Prostate gland (tissue), 2 donors: ENCODE results near the gene TACC2. TPM values are rescaled to one million over a fixed set of nuclear protein-coding genes. Genes with fewer than 3 reads are reported as not detected.

Experiments
- DNase-seq: peaks from one replicate; pipeline ENCODE4 v3.0.0-alpha.2; 2019; ENCODE audit warnings: low spot score
- H3K27ac ChIP-seq, 2 donors: fragments of 200-600 bp; sonication (generic); 2 replicates each; pipeline ENCODE4 v1.5.1; 2017 to 2019
- H3K27me3 ChIP-seq: fragments of 200-600 bp; sonication (generic); replicated peaks from 2 replicates; pipeline ENCODE4 v1.5.1; 2019; ENCODE audit not compliant: insufficient read depth
- H3K36me3 ChIP-seq, 2 donors: fragments of 200-600 bp; sonication (generic); 1 replicate in 1 of 2; 2 replicates in 1 of 2; pipeline versions ENCODE4 v1.5.1 to v1.8.1; 2017 to 2019
- H3K4me1 ChIP-seq: fragments of 200-600 bp; sonication (generic); replicated peaks from 2 replicates; pipeline ENCODE4 v1.5.1; 2019
- H3K4me3 ChIP-seq, 2 donors: fragments of 200-600 bp; sonication (generic); 2 replicates each; pipeline ENCODE4 v1.5.1; 2017 to 2019
- H3K9me3 ChIP-seq: fragments of 200-600 bp; sonication (generic); 2 replicates; pipeline ENCODE4 v1.5.1; 2017
- POLR2A ChIP-seq: fragments of 450-650 bp; IDR thresholded peaks from one replicate; pipeline ENCODE4 v1.6.1; 2016; ENCODE audit warnings: antibody characterized with exemption, mild to moderate bottlenecking
- POLR2AphosphoS5 ChIP-seq: sonication (generic); formaldehyde crosslinking; IDR thresholded peaks from one replicate; pipeline ENCODE4 v1.6.1; 2017; ENCODE audit warnings: antibody characterized with exemption
- WGBS: methylation state at CpG from one replicate; pipeline ENCODE4 v1.1.5; 2018; 5-methylcytosine and 5-hydroxymethylcytosine counted together
- intact Hi-C: fragments of 100-400 bp; cut with DNase I; formaldehyde crosslinking; loops from one replicate; pipeline ENCODE4 v1.14.2; 2022
- total RNA-seq, 2 donors: library from RNA; depleted of rRNA; stranded (reverse); fragments of >200 nt; gene quantifications; one replicate each; pipeline ENCODE4 v1.1.0, GENCODE V29; 2016
- TF ChIP-seq, protein P1 (sequence below), 4 experiments: fragments of 200-600 bp in 2 of 4; fragments of 450-650 bp in 2 of 4; sonication (generic) in 2 of 4; IDR thresholded peaks; 1 replicate in 3 of 4; 2 replicates in 1 of 4; pipeline ENCODE4 v1.5.1; 2016 to 2019; ENCODE audit warnings: antibody characterized with exemption in 4 of 4, mild to moderate bottlenecking in 2 of 4, moderate library complexity in 2 of 4

The TACC2 gene
- total RNA-seq, 2 donors from 2014 or later: 101 to 140 TPM

GRCh38 chr10:122232769-122233168 lies 243.8 kb downstream of the TACC2 start:
- WGBS: 72% methylated on average over 3 of the region's 3 CpGs
- peaks cover 4 to 6% of the 10 kb centered on the region in 2 donors for H3K36me3 ChIP-seq
- intact Hi-C loops: no loop called here
- no peaks in the 10 kb centered on the region for H3K4me1 ChIP-seq
- no peaks in the 10 kb centered on the region for H3K9me3 ChIP-seq
- no peaks in the 10 kb centered on the region for H3K27me3 ChIP-seq
- H3K27ac ChIP-seq: no peak overlapping the region
- no peak for TF ChIP-seq POLR2A
- no peak for TF ChIP-seq POLR2AphosphoS5
- TF ChIP-seq, protein P1, sequence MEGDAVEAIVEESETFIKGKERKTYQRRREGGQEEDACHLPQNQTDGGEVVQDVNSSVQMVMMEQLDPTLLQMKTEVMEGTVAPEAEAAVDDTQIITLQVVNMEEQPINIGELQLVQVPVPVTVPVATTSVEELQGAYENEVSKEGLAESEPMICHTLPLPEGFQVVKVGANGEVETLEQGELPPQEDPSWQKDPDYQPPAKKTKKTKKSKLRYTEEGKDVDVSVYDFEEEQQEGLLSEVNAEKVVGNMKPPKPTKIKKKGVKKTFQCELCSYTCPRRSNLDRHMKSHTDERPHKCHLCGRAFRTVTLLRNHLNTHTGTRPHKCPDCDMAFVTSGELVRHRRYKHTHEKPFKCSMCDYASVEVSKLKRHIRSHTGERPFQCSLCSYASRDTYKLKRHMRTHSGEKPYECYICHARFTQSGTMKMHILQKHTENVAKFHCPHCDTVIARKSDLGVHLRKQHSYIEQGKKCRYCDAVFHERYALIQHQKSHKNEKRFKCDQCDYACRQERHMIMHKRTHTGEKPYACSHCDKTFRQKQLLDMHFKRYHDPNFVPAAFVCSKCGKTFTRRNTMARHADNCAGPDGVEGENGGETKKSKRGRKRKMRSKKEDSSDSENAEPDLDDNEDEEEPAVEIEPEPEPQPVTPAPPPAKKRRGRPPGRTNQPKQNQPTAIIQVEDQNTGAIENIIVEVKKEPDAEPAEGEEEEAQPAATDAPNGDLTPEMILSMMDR (IDR thresholded peaks at IDR 0.05): no peak
- H3K4me3 ChIP-seq: no peak overlapping the region
- DNase-seq: no peak

DNA sequence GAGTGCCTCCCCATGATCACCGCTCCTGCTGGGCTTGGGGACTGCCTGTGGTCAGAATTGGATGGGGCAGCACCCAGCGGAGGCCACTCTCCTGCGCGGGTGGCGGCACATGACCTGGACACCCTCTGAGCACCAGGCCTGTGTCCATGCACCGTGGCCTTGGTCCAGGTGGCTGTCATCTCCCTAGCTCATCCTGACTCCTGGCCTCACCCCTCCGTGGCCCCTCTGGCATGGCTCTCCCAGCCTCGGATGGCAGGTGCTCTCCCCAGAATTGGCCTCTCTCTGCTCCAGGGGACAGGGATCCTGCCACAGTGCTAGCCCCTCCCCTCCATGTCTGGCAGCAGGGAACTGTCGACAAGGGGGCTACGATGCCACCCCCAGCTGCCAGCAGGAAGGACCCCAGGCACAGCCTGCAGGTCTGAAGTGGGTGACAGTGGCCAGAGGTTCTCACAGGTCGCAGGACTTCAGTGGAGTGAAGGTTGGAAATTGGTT lies 244.9 kb downstream of the TACC2 start:
- WGBS: 70% methylated on average over 7 of the region's 11 CpGs
- peaks cover 0 to 6% of the 10 kb centered on the region in 2 donors for H3K36me3 ChIP-seq

GRCh38 chr10:122234416-122234815 lies 245.5 kb downstream of the TACC2 start:
- intact Hi-C loops: no loop called here
- Histone ChIP-seq H3K27me3 (no peaks in the 10 kb centered on the region), H3K9me3 (no peaks in the 10 kb centered on the region), H3K36me3 (peaks cover 0 to 6% of the 10 kb centered on the region in 2 donors), H3K4me3 (no peak overlapping the region), H3K4me1 (no peaks in the 10 kb centered on the region), H3K27ac (no peak overlapping the region)
- no peak for DNase-seq
- TF ChIP-seq, protein P1 (IDR thresholded peaks at IDR 0.05): no peak
- TF ChIP-seq POLR2A: no peak
- 68% methylated on average over 2 of the region's 2 CpGs for WGBS

More for the DNA sequence above, 244.9 kb downstream of the TACC2 start:
- Histone ChIP-seq H3K9me3 (no peaks in the 10 kb centered on the region), H3K27ac (no peak overlapping the region), H3K4me1 (no peaks in the 10 kb centered on the region), H3K27me3 (no peaks in the 10 kb centered on the region), H3K4me3 (no peak overlapping the region)
- intact Hi-C loops: no loop called here
- TF ChIP-seq, protein P1 (IDR thresholded peaks at IDR 0.05): no peak
- TF ChIP-seq POLR2AphosphoS5 (no peak), POLR2A (no peak)
- DNase-seq: no peak

GRCh38 chr10:122236690-122237306 lies 247.8 kb downstream of the TACC2 start:
- H3K9me3 ChIP-seq: no peaks in the 10 kb centered on the region
- no peak for TF ChIP-seq POLR2AphosphoS5
- TF ChIP-seq POLR2A: no peak
- TF ChIP-seq, protein P1 (IDR thresholded peaks at IDR 0.05): no peak
- no peak for DNase-seq
- H3K27me3 ChIP-seq: no peaks in the 10 kb centered on the region
- no peaks in the 10 kb centered on the region for H3K36me3 ChIP-seq
- H3K4me3 ChIP-seq: no peak overlapping the region
- H3K4me1 ChIP-seq: no peaks in the 10 kb centered on the region
- WGBS: 78% methylated on average over 5 of the region's 5 CpGs
- H3K27ac ChIP-seq: no peak overlapping the region
- intact Hi-C loops: no loop called here

- H3K4me3 ChIP-seq: no peak overlapping the region
- TF ChIP-seq POLR2AphosphoS5: no peak
- TF ChIP-seq POLR2A: no peak
- TF ChIP-seq, protein P1 (IDR thresholded peaks at IDR 0.05): no peak
- no peak for DNase-seq
- H3K27me3 ChIP-seq: no peaks in the 10 kb centered on the region
- no peaks in the 10 kb centered on the region for H3K9me3 ChIP-seq
- 82% methylated on average over 17 of the region's 17 CpGs for WGBS
- H3K36me3 ChIP-seq: no peaks in the 10 kb centered on the region
- intact Hi-C loops: no loop called here
- no peak overlapping the region for H3K27ac ChIP-seq
- H3K4me1 ChIP-seq: no peaks in the 10 kb centered on the region
Measured at GRCh38 chr10:122237331-122237990, 248.5 kb downstream of the TACC2 start.
